Occipital lobe (tissue), 2 donors: ENCODE results near the gene TCF4. TPM values are rescaled to one million over a fixed set of nuclear protein-coding genes. Genes with fewer than 3 reads are reported as not detected.

Experiments
- DNase-seq: peaks from one replicate; lab custom pipeline; 2025; lab: John Stamatoyannopoulos, UW
- total RNA-seq: library from RNA; depleted of rRNA; stranded (reverse); fragments of >200 nt; gene quantifications from one replicate; pipeline ENCODE4 v1.2.3, GENCODE V29; 2014

The TCF4 gene
- total RNA-seq, 1 donor from 2014 or later, result 1,429 TPM

- no peak for DNase-seq
These were observed 234.2 kb downstream of the TCF4 start for GRCh38 chr18:55353806-55354205.

- no peak for DNase-seq
These were observed 234.6 kb downstream of the TCF4 start for GRCh38 chr18:55353391-55353790.

- no peak for DNase-seq
These were observed 235.8 kb downstream of the TCF4 start for GRCh38 chr18:55351980-55352714.

- DNase-seq, result no peak
These were observed 236.7 kb downstream of the TCF4 start for GRCh38 chr18:55351241-55351691.

- DNase-seq, result no peak
These were observed 238.3 kb downstream of the TCF4 start for GRCh38 chr18:55349685-55350084.

- DNase-seq, result peak; percentile 48
These were observed 240.8 kb downstream of the TCF4 start for GRCh38 chr18:55346961-55347740.

GRCh38 chr18:55346387-55346786, 241.6 kb downstream of the TCF4 start:
- no peak for DNase-seq

GRCh38 chr18:55345103-55345950, 242.7 kb downstream of the TCF4 start:
- no peak for DNase-seq

GRCh38 chr18:55343396-55344073, 244.5 kb downstream of the TCF4 start:
- DNase-seq, result no peak

GRCh38 chr18:55340998-55341397, 247.0 kb downstream of the TCF4 start:
- DNase-seq, result no peak

- DNase-seq, result no peak
These were observed 248.0 kb downstream of the TCF4 start for GRCh38 chr18:55339990-55340389.

- no peak for DNase-seq
These were observed 248.9 kb downstream of the TCF4 start for GRCh38 chr18:55338978-55339650.

GRCh38 chr18:55337908-55338521, 250.0 kb downstream of the TCF4 start:
- no peak for DNase-seq

GRCh38 chr18:55337138-55337537, 250.9 kb downstream of the TCF4 start:
- no peak for DNase-seq

- DNase-seq, result no peak
These were observed 251.4 kb downstream of the TCF4 start for GRCh38 chr18:55336438-55337100.

GRCh38 chr18:55334875-55335274, 253.1 kb downstream of the TCF4 start:
- no peak for DNase-seq

- no peak for DNase-seq
These were observed 256.7 kb downstream of the TCF4 start for GRCh38 chr18:55331301-55331700.

- DNase-seq, result no peak
These were observed 259.7 kb downstream of the TCF4 start for GRCh38 chr18:55328301-55328700.

- DNase-seq, result no peak
These were observed 260.5 kb downstream of the TCF4 start for GRCh38 chr18:55327454-55327853.

GRCh38 chr18:55326134-55326533, 261.9 kb downstream of the TCF4 start:
- DNase-seq, result no peak
